B cell (primary cell): Measurements from ENCODE around the gene TMEM132E.

Source experiments
- CTCF ChIP-seq: fragments of 200-600 bp; IDR thresholded peaks from one replicate; pipeline ENCODE4 v1.8.0; 2022; ENCODE audit warnings: antibody characterized with exemption, mild to moderate bottlenecking
- EZH2 ChIP-seq: IDR thresholded peaks from 2 replicates; pipeline ENCODE4 v1.6.1; 2012; ENCODE audit warnings: borderline replicate concordance, low read depth, mild to moderate bottlenecking, moderate library complexity, low read length; ENCODE audit not compliant: insufficient read depth, poor library complexity, severe bottlenecking

GRCh38 chr17:34665819-34666763, 86.7 kb downstream of the TMEM132E start:
- no peak for TF ChIP-seq EZH2
- no peak for TF ChIP-seq CTCF
